ENCODE results near the gene AGXT.

AGXT gene

GRCh38 chr2:240886678-240887609, 18.3 kb downstream of the AGXT start:
- no peak for DNase-seq

DNA sequence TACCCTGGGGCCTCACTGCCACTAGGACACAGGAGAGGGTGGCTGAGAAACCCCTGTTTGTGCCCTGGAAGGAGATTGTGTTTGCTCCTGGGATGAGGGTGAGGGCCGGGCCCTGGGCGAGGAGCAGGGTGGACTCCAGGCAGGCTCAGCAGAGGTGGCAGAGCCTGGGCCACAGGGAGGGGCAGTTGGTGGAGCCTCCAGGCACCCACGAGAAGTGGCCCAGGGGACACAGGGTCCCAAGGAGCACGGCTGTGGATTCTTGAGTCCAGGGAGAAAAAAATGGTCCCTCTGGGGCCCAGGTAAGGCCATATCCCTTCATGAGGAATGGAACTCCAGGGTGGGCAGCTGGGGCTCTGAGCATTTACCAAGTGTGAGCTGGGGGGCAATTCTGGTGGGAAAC, 19.0 kb downstream of the AGXT start:
- DNase-seq: no peak

- DNase-seq: no peak
Measured at GRCh38 chr2:240888130-240888889, 19.7 kb downstream of the AGXT start.

GRCh38 chr2:240888890-240889573, 20.4 kb downstream of the AGXT start:
- no peak for DNase-seq

GRCh38 chr2:240889601-240890560, 21.3 kb downstream of the AGXT start:
- no peak for DNase-seq

- DNase-seq: no peak
Measured at GRCh38 chr2:240890691-240891090, 22.1 kb downstream of the AGXT start.

GRCh38 chr2:240891492-240892340, 23.1 kb downstream of the AGXT start:
- DNase-seq: no peak

- DNase-seq: no peak
Measured at GRCh38 chr2:240892356-240892755, 23.7 kb downstream of the AGXT start.

DNA sequence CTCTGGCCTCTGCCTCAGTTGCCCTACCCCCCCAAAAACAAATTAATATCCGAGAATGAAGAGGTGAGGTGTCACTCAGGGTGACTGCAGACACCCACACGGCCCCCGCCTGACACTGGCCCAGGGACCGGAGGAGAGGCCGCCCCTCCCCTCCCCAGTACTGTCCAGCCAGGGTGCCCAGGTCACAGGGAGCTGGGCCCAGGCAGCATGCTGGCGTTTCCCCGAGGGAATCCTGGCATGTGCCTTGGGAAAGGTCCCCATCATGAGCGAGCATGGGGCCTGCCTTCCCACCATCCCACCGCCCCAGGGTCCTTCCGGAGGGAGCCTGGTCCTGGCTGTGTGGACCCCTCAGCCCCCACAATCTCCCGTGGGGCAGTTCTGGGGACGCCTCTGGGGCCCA, 24.3 kb downstream of the AGXT start:
- no peak for DNase-seq

DNA sequence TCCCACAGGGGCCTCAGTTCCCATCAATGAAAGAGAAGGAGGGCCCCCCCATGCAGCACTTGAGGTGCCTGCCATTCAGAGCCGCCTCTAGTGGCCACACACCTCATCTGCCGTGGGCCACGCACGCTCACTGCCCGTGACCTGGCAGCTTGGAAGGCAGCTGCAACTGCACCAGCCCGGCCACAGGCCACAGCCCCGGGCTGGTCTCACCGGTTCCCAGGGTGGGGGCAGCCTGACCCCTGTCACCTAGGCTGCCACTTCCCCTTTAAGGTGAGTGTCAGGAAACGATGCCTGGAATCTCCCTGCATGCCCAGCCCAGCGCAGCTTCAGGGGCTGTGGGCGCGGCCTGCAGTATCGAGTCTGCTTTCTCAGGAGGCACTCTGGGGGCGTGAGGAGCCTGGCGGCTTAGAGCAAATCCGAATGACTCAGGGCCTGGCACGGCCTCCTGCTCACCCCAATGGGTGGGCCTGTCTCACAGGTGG, 24.8 kb downstream of the AGXT start:
- no peak for DNase-seq

GRCh38 chr2:240894006-240894405, 25.4 kb downstream of the AGXT start:
- no peak for DNase-seq

GRCh38 chr2:240894836-240895558, 26.4 kb downstream of the AGXT start:
- DNase-seq: no peak

- DNase-seq: peak; percentile 55
Measured at GRCh38 chr2:240895656-240896388, 27.2 kb downstream of the AGXT start, which contains the start of gene MAB21L4. TSS of gene MAB21L4 (minus strand) at chr2:240896156. CDS start at chr2:240895997, 159 bp downstream.

DNA sequence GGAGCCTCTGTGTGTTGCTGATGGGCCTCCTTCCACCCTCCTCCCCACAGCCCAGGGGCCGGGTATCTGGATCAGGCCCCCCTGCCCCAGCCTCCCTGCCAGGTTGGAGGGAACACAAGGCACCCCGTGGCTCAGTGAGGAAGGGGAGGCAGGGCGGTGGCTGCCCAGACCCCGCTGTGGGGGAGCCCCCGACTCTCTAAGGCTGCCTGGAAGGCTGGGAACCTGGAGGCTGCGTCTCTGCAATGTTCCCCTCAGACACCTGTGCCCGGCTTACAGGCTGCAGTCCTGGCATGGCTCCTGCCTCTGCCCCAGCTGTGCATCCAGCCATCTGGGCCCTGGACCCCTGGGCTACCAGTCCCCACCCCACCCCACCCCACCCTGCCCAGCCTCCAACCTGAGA, 27.8 kb downstream of the AGXT start:
- no peak for DNase-seq

DNA sequence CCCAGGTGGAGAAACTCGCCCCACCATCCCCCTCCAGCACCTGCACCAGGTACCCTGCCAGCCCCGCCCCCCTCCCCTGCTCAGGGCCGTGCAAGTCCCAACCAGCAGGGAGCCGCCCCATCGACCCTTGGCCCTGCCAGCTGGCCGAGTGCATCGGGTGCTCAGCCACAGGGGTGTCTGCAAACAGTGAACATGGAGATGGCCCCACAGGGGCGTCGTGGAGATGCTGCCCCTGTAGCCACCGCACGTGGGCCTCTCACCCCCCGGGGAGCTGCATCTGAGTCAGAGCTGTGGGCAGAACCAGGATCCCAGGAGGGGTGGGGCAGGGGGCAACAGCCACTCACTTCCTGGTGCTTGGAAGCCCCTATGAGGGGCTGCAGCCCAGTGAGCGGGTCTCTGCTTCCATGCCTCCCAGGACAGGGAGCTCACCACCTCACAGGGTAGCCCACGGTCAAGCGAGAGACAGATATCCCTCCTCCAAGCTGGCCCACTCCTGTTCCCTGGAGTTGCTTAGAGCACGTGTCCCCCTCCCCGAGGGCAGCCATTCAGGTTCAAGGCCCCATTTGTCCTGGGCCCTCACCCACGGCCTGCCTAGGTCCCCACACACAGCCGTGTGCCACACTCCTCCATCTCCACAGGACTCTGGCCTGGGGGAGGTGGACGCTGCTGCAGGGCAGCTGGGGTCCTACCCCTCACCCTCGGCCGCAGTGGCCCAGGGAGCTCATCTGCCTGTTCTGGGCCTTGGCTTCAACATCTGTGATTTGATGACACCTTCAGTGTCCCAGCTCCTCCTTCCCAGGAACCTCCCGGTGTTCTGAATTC, 28.5 kb downstream of the AGXT start:
- DNase-seq: peak; percentile 71

DNA sequence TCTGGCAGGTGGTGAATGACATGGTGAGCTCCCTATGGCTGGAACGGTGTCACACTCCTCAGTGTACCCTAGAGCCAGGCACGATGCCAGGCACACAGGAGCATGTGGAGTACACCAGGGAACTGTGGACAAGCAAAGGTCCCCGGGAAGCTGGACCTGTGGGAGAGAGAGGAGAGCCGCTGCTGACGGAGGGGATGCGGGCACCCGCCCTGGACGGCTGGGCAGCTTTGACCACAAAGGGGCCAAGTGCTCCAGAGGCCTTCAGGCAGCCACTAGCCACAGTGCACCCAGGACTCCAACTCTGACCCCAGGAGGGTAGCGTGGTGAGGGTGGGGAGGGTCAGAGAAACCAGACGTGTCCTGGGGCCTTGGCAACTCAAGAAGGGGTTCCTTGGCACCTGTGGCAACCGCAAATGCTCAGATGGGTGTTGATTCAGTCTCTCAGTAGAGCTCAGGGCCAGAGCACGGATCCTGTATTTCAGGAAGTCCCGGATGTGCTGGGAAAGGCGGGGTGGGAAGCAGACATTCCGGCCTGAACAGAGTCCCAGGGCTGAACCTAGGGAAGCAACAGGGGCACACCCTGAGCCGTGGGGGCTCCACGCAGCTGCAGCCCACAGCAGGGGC, 29.6 kb downstream of the AGXT start:
- no peak for DNase-seq

DNA sequence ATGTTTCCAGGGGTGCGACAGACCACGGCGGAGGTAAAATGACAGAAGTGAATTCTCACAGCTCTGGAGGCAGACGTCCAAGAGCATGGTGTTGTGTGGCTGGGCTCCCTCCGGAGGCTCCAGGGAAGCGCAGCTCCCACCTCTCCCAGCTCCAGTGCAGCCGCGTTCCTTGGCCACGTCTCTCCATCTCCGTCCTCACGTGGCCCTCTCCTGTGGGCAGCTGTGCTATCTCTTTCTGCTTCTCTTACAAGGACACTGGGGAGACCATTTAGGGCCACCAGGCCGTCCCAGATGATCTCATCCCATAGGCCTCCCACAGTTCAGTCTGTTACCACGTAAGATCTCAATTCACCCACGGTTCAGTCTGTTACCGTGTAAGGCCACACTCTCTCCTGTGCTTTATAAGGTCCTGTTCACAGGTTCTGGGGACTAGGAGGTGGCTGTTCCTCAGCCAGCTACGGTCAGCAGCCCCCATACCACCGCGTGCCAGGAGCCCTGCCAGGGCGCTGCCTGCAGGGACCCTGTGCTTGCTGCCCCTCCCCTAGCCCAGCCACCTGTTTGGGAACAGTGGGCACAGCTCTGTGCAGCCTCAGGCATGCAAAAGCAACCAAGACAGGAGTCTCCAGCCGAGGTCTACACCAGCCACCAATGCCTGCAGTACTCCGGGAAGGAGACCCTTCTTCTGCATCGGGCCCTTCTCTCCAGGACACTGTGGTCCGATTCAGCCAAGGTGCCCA, 30.3 kb downstream of the AGXT start:
- no peak for DNase-seq

Data from NCI-H510A (cell line).